Endothelial cell of umbilical vein (primary cell): ENCODE results near the gene CNTN6. TPM values are rescaled to one million over a fixed set of nuclear protein-coding genes. Genes with fewer than 3 reads are reported as not detected.

Experiments used
- BruUV-seq: library from RNA; stranded (reverse); fragments of 400-500 nt; replicated peaks from 2 replicates; lab custom pipeline; 2021; lab: Mats Ljungman, UMichigan
- CTCF ChIA-PET: fragments of 300-600, 350-600 bp; sonication (Branson Sonifier 250); formaldehyde crosslinking; loops from one replicate; lab custom pipeline; 2021; ENCODE audit warnings: antibody characterized with exemption, inconsistent platforms; lab: Charles Lee
- POLR2A ChIA-PET: fragments of 300-600, 350-600 bp; sonication (Branson Sonifier 250); formaldehyde crosslinking; loops from one replicate; lab custom pipeline; 2021; ENCODE audit warnings: antibody characterized with exemption, inconsistent platforms; lab: Charles Lee
- DNase-seq: peaks from one replicate; pipeline ENCODE4 v3.0.0-alpha.2; 2011; ENCODE audit warnings: low read depth, low spot score
- FAIRE-seq: peaks from 2 replicates; lab custom pipeline; 2011; peaks lifted over from hg19 to GRCh38; lab: Jason Lieb, UNC
- H2AFZ ChIP-seq: 2 replicates; pipeline ENCODE4 v1.6.0; 2012; ENCODE audit warnings: low read depth, low read length, control low read depth, inconsistent platforms
- H3K27ac ChIP-seq: 2 replicates; pipeline ENCODE4 v1.5.1; 2011; ENCODE audit warnings: low read depth, mild to moderate bottlenecking, control low read depth, low read length, moderate library complexity; ENCODE audit not compliant: insufficient read depth
- H3K27me3 ChIP-seq, 2 experiments: 2 replicates each; pipeline versions ENCODE4 v1.6.0 to v1.6.1; 2011; ENCODE audit warnings: low read length in 2 of 2, mixed read lengths in 1 of 2; ENCODE audit not compliant: control insufficient read depth in 2 of 2, insufficient read depth in 2 of 2
- H3K36me3 ChIP-seq, 2 experiments: 2 replicates in 1 of 2; 3 replicates in 1 of 2; pipeline ENCODE4 v1.5.1; 2011; ENCODE audit warnings: low read length in 2 of 2, mild to moderate bottlenecking in 1 of 2, moderate library complexity in 1 of 2; ENCODE audit not compliant: control insufficient read depth in 2 of 2, insufficient read depth in 2 of 2; ENCODE audit errors: extremely low read depth in 1 of 2
- H3K4me1 ChIP-seq: 3 replicates; pipeline ENCODE4 v1.5.1; 2011; ENCODE audit warnings: mild to moderate bottlenecking, low read length; ENCODE audit not compliant: control insufficient read depth, insufficient read depth; ENCODE audit errors: extremely low read depth
- H3K4me2 ChIP-seq: 2 replicates; pipeline ENCODE4 v1.6.1; 2011; ENCODE audit warnings: low read length, control low read depth, mixed read lengths; ENCODE audit not compliant: insufficient read depth
- H3K4me3 ChIP-seq, 3 experiments: fragments of 200-600 bp in 1 of 3; sonication (generic), shearing (Covaris generic) in 1 of 3; replicated peaks in 1 of 3; 2 replicates each; pipeline ENCODE4 v1.5.1; 2011 to 2016; ENCODE audit warnings: control low read depth in 3 of 3, low read length in 3 of 3, mild to moderate bottlenecking in 2 of 3, inconsistent platforms in 1 of 3, low read depth in 1 of 3, moderate library complexity in 1 of 3; ENCODE audit not compliant: insufficient read depth in 1 of 3
- H3K79me2 ChIP-seq: 2 replicates; pipeline ENCODE4 v1.6.0; 2012; ENCODE audit warnings: low read length, inconsistent platforms; ENCODE audit not compliant: control insufficient read depth, insufficient read depth
- H3K9ac ChIP-seq: replicated peaks from 2 replicates; pipeline ENCODE3; 2011; ENCODE audit warnings: low read length, control low read depth; ENCODE audit not compliant: insufficient read depth; ENCODE audit errors: extremely low read depth
- H3K9me1 ChIP-seq: replicated peaks from 3 replicates; pipeline ENCODE4 v1.6.0; 2011; ENCODE audit warnings: mild to moderate bottlenecking, low read length; ENCODE audit not compliant: control insufficient read depth, insufficient read depth; ENCODE audit errors: extremely low read depth
- H3K9me3 ChIP-seq: replicated peaks from 2 replicates; pipeline ENCODE4 v1.5.1; 2012; ENCODE audit warnings: low read length, inconsistent platforms; ENCODE audit not compliant: control insufficient read depth, insufficient read depth
- H4K20me1 ChIP-seq: replicated peaks from 2 replicates; pipeline ENCODE3; 2011; ENCODE audit warnings: mild to moderate bottlenecking, low read length; ENCODE audit not compliant: control insufficient read depth, insufficient read depth; ENCODE audit errors: extremely low read depth
- EZH2 ChIP-seq: IDR thresholded peaks from 2 replicates; pipeline ENCODE4 v1.6.1; 2012; ENCODE audit warnings: borderline replicate concordance, low read depth, mild to moderate bottlenecking, moderate library complexity, low read length, inconsistent platforms; ENCODE audit not compliant: severe bottlenecking
- FOS ChIP-seq: IDR thresholded peaks from 2 replicates; pipeline ENCODE4 v1.6.1; 2011; ENCODE audit warnings: mild to moderate bottlenecking, low read length, moderate library complexity, borderline replicate concordance; ENCODE audit not compliant: insufficient read depth
- GATA2 ChIP-seq: IDR thresholded peaks from 2 replicates; pipeline ENCODE4 v1.7.0; 2011; ENCODE audit warnings: low read depth, mild to moderate bottlenecking, moderate library complexity, mixed read lengths, low read length; ENCODE audit not compliant: insufficient read length, insufficient read depth
- JUN ChIP-seq: IDR thresholded peaks from 2 replicates; pipeline ENCODE4 v1.6.1; 2011; ENCODE audit warnings: borderline replicate concordance, low read depth; ENCODE audit not compliant: insufficient read length, insufficient read depth
- MYC ChIP-seq: IDR thresholded peaks from one replicate; pipeline ENCODE4 v1.6.1; 2011; ENCODE audit warnings: mild to moderate bottlenecking, low read depth, low read length
- POLR2A ChIP-seq: IDR thresholded peaks from 2 replicates; pipeline ENCODE4 v1.6.1; 2012; ENCODE audit warnings: low read depth, mild to moderate bottlenecking, control low read depth, low read length
- POLR2AphosphoS5 ChIP-seq: IDR thresholded peaks from 2 replicates; pipeline ENCODE4 v1.6.1; 2012; ENCODE audit warnings: low read depth, mild to moderate bottlenecking, control low read depth, low read length, moderate library complexity; ENCODE audit not compliant: insufficient read depth
- dilution Hi-C: fragments of 300-500 bp; cut with MboI; formaldehyde crosslinking; loops from one replicate; pipeline ENCODE4 v1.15.0; 2019; ENCODE audit warnings: low sequenced_read_pairs; ENCODE audit not compliant: extremely low pct_ligation_motif_present
- intact Hi-C: fragments of 100-400 bp; cut with micrococcal nuclease; formaldehyde crosslinking; loops from one replicate; pipeline ENCODE4 v1.10.0; 2022
- polyA plus RNA-seq, 4 experiments: library from polyadenylated mRNA; depleted of rRNA in 3 of 4; stranded (reverse) in 3 of 4; unstranded in 1 of 4; fragments of >200 nt; gene quantifications; 2 replicates each; pipeline versions ENCODE4 v1.2.1 to v1.2.3, GENCODE V29; 2011 to 2012; ENCODE audit warnings: missing spikeins in 1 of 4
- total RNA-seq: library from RNA; stranded (reverse); gene quantifications from 2 replicates; pipeline ENCODE4 v1.2.3, GENCODE V29; 2021
- TF ChIP-seq, protein P1 (sequence below), 2 donors: IDR thresholded peaks; 1 replicate in 1 of 2; 2 replicates in 1 of 2; pipeline ENCODE4 v1.5.1; 2011; ENCODE audit warnings: low read length in 2 of 2, mild to moderate bottlenecking in 2 of 2, moderate library complexity in 2 of 2, control low read depth in 1 of 2, inconsistent platforms in 1 of 2, low read depth in 1 of 2; ENCODE audit not compliant: insufficient read depth in 1 of 2; ENCODE audit errors: extremely low read depth in 1 of 2
- TF ChIP-seq, protein P2 (sequence below): IDR thresholded peaks from 2 replicates; pipeline ENCODE4 v1.6.1; 2011; ENCODE audit not compliant: insufficient read depth, insufficient read length

The CNTN6 gene
- total and polyA plus RNA-seq, 2 donors (not counting 3 experiments of a cell fraction or from before 2014, with no cell fraction given), result not detected

DNA sequence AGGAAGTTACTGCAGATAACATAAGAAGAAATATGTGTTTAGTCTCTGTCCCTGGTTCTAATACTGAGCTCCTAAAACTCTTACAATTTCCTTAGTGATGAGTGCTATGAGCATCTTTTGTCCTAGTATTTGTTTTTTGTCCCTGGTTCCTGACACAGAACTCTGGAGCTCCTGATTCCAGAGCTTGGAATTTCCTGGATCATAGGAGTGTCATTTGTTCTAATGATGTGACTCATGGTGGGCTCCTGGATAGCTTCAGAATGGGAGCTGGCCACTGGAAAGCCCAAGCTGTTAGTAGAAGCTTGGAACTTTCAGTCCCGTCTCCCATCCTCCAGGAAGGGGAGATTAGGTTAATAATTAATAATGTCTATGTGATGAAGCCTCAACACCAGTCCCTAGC is 98.2 kb downstream of the CNTN6 start:
- no peaks in the 10 kb centered on the region for H3K36me3 ChIP-seq
- no peak overlapping the region for H3K4me2 ChIP-seq
- H3K9ac ChIP-seq, result no peak overlapping the region
- TF ChIP-seq MYC (no peak), POLR2A (no peak), EZH2 (no peak), JUN (no peak), POLR2AphosphoS5 (no peak), GATA2 (no peak), FOS (no peak)
- TF ChIP-seq, protein P1, sequence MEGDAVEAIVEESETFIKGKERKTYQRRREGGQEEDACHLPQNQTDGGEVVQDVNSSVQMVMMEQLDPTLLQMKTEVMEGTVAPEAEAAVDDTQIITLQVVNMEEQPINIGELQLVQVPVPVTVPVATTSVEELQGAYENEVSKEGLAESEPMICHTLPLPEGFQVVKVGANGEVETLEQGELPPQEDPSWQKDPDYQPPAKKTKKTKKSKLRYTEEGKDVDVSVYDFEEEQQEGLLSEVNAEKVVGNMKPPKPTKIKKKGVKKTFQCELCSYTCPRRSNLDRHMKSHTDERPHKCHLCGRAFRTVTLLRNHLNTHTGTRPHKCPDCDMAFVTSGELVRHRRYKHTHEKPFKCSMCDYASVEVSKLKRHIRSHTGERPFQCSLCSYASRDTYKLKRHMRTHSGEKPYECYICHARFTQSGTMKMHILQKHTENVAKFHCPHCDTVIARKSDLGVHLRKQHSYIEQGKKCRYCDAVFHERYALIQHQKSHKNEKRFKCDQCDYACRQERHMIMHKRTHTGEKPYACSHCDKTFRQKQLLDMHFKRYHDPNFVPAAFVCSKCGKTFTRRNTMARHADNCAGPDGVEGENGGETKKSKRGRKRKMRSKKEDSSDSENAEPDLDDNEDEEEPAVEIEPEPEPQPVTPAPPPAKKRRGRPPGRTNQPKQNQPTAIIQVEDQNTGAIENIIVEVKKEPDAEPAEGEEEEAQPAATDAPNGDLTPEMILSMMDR (IDR thresholded peaks at IDR 0.05; ENCODE audit: extremely low read depth in 1 of 2, insufficient read depth in 1 of 2, low read depth in 1 of 2, low read length in 2 of 2), result no peak
- TF ChIP-seq, protein P2, sequence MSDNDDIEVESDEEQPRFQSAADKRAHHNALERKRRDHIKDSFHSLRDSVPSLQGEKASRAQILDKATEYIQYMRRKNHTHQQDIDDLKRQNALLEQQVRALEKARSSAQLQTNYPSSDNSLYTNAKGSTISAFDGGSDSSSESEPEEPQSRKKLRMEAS, result no peak
- dilution Hi-C loops (no loop called here), intact Hi-C loops (no loop called here)
- POLR2A ChIA-PET, result no interaction called here
- no peak overlapping the region for H3K4me3 ChIP-seq
- H3K27me3 ChIP-seq, result no peaks in the 10 kb centered on the region
- H2AFZ ChIP-seq, result no peak overlapping the region
- no peaks in the 10 kb centered on the region for H3K4me1 ChIP-seq
- no TSS peak for BruUV-seq
- H3K9me3 ChIP-seq, result no peaks in the 10 kb centered on the region
- H3K27ac ChIP-seq, result no peak overlapping the region
- DNase-seq (no peak), FAIRE-seq (no peak)
- CTCF ChIA-PET, result no interaction called here
- H3K9me1 ChIP-seq, result no peaks in the 10 kb centered on the region
- H4K20me1 ChIP-seq, result no peaks in the 10 kb centered on the region
- H3K79me2 ChIP-seq, result no peaks in the 10 kb centered on the region
